ENCODE results near the gene IQGAP2.

IQGAP2 gene

GRCh38 chr5:76583163-76584047, 180.3 kb downstream of the IQGAP2 start:
- peak; percentile 64 for TF ChIP-seq CTCF (IDR thresholded peaks at IDR 0.05)

DNA sequence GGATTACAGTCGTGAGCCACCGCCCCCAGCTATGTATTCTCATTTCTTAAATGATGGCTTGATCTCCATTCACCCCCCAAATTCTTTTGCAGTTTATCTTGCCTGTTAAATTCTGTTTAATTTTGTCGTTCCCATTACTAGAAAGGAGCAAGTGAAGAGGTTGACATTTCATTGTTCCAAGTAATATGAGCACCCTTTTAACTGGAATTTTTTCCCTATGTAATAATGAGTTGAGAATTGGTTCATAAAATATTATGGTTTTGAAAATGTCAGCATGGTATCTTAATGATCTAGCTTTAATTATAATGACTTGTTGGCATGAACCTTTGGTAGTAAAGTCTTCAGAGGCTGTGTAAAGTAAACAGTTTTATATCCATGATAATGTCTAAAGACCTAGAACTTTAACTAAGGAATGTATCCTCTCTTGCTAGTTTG, 182.7 kb downstream of the IQGAP2 start:
- no peak for TF ChIP-seq CTCF (IDR thresholded peaks at IDR 0.05)

DNA sequence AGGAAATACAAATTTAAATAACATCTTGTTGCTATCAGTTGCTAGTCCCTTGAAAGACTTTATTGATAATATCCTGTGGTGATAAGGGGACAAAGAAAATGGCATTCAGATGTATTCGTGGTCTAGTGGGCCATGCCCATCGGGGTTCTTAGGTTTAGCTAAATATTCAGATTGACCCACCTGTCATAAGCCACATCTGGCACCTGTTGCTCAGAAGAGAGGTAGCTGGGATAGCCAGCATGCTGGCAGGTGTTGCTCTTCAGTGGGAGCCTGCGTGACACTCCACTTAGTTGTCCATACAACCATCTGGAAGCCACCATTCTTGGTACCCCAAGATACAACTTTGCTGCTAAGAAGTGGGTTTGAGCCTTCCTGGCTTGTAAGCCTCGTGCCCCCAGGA, 183.4 kb downstream of the IQGAP2 start:
- TF ChIP-seq CTCF (IDR thresholded peaks at IDR 0.05): no peak

GRCh38 chr5:76590027-76590426, 186.9 kb downstream of the IQGAP2 start:
- no peak for TF ChIP-seq CTCF (IDR thresholded peaks at IDR 0.05)

DNA sequence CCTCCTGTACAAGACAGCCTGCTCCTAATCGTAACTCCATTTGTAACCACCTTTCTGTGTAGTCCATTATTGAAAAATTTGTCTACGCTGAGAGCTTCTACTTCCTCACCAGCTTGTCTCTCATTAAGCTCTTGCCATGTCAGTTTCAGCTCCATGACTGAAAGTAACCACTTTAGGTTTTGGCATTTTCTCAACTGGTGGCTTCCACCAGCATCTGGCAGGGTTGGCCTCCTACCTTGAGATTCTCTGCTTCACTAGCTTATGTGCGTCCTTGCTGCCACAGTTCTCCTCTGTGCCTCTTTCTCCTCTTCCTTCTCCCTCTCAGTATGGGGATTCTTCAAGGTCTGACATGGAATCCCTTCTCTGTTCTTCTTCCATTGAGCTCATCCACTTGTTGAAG, 188.3 kb downstream of the IQGAP2 start:
- no peak for TF ChIP-seq CTCF (IDR thresholded peaks at IDR 0.05)

- TF ChIP-seq CTCF (IDR thresholded peaks at IDR 0.05): no peak
Measured at GRCh38 chr5:76592692-76593091, 189.6 kb downstream of the IQGAP2 start.

DNA sequence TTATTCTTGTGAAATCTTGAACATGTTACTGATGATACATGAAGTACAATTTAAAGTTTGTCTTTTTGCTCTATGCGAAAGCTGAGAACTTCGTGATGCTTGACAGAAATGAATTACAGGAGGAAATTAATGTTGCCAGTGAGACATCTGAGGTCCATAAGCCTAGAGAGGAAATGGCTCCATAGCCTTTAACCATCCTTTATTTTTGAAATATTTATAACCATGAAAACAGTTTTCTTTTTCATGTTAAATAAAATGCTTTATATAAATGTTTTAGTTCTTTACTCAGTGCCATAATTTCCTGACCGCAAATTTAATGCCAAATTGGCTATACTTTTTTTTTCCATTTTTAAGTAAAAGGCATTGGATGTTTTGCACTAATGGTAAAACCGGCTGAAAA, 191.0 kb downstream of the IQGAP2 start:
- TF ChIP-seq CTCF (IDR thresholded peaks at IDR 0.05): no peak

Measured in LNCAP (cell line).